HEK293T (cell line): Measurements from ENCODE around the gene PML.

Experiments used
- CTCF ChIA-PET: fragments of 350-600 bp; formaldehyde crosslinking; extraction: SDS; loops from one replicate; lab custom pipeline; 2021; ENCODE audit warnings: antibody characterized with exemption, inconsistent platforms; lab: Yijun Ruan, JAX
- POLR2A ChIA-PET: fragments of 350-600 bp; formaldehyde crosslinking; extraction: SDS; loops from one replicate; lab custom pipeline; 2020; ENCODE audit warnings: antibody characterized with exemption, inconsistent platforms; lab: Yijun Ruan, JAX
- DNase-seq: peaks from one replicate; pipeline ENCODE4 v3.0.0; 2012; ENCODE audit warnings: mixed read lengths; ENCODE audit errors: extremely low spot score
- ARNT ChIP-seq: fragments of 450-650 bp; IDR thresholded peaks from 2 replicates; pipeline ENCODE4 v1.6.1; 2017; ENCODE audit warnings: mild to moderate bottlenecking
- BHLHE40 ChIP-seq: fragments of 450-650 bp; IDR thresholded peaks from 2 replicates; pipeline ENCODE4 v1.6.1; 2016; ENCODE audit warnings: mild to moderate bottlenecking, moderate library complexity, borderline replicate concordance
- CTBP1 ChIP-seq: fragments of 450-650 bp; IDR thresholded peaks from 2 replicates; pipeline ENCODE4 v1.6.1; 2016; ENCODE audit warnings: borderline replicate concordance
- ELF4 ChIP-seq: fragments of 450-650 bp; IDR thresholded peaks from 2 replicates; pipeline ENCODE4 v1.6.1; 2017; ENCODE audit warnings: antibody characterized with exemption
- FOXA1 ChIP-seq: fragments of 450-650 bp; IDR thresholded peaks from 2 replicates; pipeline ENCODE4 v1.6.1; 2016; ENCODE audit warnings: mild to moderate bottlenecking
- FOXK2 ChIP-seq: fragments of 450-650 bp; IDR thresholded peaks from 2 replicates; pipeline ENCODE4 v1.6.1; 2016; ENCODE audit warnings: mild to moderate bottlenecking
- FOXM1 ChIP-seq: fragments of 450-650 bp; IDR thresholded peaks from 2 replicates; pipeline ENCODE4 v1.6.1; 2017; ENCODE audit warnings: mild to moderate bottlenecking, borderline replicate concordance
- HDGF ChIP-seq: fragments of 450-650 bp; IDR thresholded peaks from 2 replicates; pipeline ENCODE4 v1.6.1; 2017; ENCODE audit warnings: antibody characterized with exemption, borderline replicate concordance
- L3MBTL2 ChIP-seq: fragments of 450-650 bp; conservative IDR thresholded peaks from 2 replicates; pipeline ENCODE4 v1.6.1; 2016; ENCODE audit warnings: mild to moderate bottlenecking
- LEF1 ChIP-seq: fragments of 450-650 bp; IDR thresholded peaks from 2 replicates; pipeline ENCODE4 v1.6.1; 2017; ENCODE audit warnings: mild to moderate bottlenecking, borderline replicate concordance
- NFRKB ChIP-seq: fragments of 450-650 bp; IDR thresholded peaks from 2 replicates; pipeline ENCODE4 v1.6.1; 2016; ENCODE audit warnings: mild to moderate bottlenecking, moderate library complexity
- SP1 ChIP-seq: fragments of 450-650 bp; IDR thresholded peaks from 2 replicates; pipeline ENCODE4 v1.6.1; 2017
- SUZ12 ChIP-seq: fragments of 450-650 bp; IDR thresholded peaks from 2 replicates; pipeline ENCODE4 v1.6.1; 2016; ENCODE audit warnings: mild to moderate bottlenecking
- TARDBP ChIP-seq: fragments of 450-650 bp; IDR thresholded peaks from 2 replicates; pipeline ENCODE4 v1.6.1; 2016
- ZNF384 ChIP-seq: fragments of 450-650 bp; IDR thresholded peaks from 2 replicates; pipeline ENCODE4 v1.6.1; 2016
- TF ChIP-seq, protein P1 (sequence below): fragments of 450-650 bp; IDR thresholded peaks from 2 replicates; pipeline ENCODE4 v1.6.1; 2016

Gene PML

GRCh38 chr15:73987681-73988444, 6.7 kb upstream of the PML start:
- no peak for DNase-seq
- no peak for TF ChIP-seq ELF4
- TF ChIP-seq ZNF384 = no peak
- TF ChIP-seq SUZ12 = no peak
- TF ChIP-seq BHLHE40 = no peak
- TF ChIP-seq HDGF = no peak
- CTCF ChIA-PET = no interaction called here
- POLR2A ChIA-PET = no interaction called here

- ChIA-PET POLR2A (no interaction called here), CTCF (interaction anchor here (2.3 kb wide), 1 partner anchor 15 kb away, joined by 9 read pairs; no protein-coding TSS in a partner anchor)
- TF ChIP-seq FOXA1 = no peak
- no peak for TF ChIP-seq ARNT
- TF ChIP-seq CTBP1 = no peak
- no peak for TF ChIP-seq HDGF
- no peak for TF ChIP-seq TARDBP
- no peak for TF ChIP-seq LEF1
- no peak for TF ChIP-seq FOXM1
- no peak for TF ChIP-seq BHLHE40
- TF ChIP-seq, protein P1, sequence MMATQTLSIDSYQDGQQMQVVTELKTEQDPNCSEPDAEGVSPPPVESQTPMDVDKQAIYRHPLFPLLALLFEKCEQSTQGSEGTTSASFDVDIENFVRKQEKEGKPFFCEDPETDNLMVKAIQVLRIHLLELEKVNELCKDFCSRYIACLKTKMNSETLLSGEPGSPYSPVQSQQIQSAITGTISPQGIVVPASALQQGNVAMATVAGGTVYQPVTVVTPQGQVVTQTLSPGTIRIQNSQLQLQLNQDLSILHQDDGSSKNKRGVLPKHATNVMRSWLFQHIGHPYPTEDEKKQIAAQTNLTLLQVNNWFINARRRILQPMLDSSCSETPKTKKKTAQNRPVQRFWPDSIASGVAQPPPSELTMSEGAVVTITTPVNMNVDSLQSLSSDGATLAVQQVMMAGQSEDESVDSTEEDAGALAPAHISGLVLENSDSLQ = no peak
- no peak for TF ChIP-seq SP1
- TF ChIP-seq SUZ12 = no peak
- no peak for TF ChIP-seq ZNF384
- TF ChIP-seq FOXK2 = no peak
- no peak for TF ChIP-seq ELF4
- TF ChIP-seq L3MBTL2 = no peak
- TF ChIP-seq NFRKB = no peak
- no peak for DNase-seq
These were observed 6.0 kb upstream of the PML start for GRCh38 chr15:73988445-73988969.

DNA sequence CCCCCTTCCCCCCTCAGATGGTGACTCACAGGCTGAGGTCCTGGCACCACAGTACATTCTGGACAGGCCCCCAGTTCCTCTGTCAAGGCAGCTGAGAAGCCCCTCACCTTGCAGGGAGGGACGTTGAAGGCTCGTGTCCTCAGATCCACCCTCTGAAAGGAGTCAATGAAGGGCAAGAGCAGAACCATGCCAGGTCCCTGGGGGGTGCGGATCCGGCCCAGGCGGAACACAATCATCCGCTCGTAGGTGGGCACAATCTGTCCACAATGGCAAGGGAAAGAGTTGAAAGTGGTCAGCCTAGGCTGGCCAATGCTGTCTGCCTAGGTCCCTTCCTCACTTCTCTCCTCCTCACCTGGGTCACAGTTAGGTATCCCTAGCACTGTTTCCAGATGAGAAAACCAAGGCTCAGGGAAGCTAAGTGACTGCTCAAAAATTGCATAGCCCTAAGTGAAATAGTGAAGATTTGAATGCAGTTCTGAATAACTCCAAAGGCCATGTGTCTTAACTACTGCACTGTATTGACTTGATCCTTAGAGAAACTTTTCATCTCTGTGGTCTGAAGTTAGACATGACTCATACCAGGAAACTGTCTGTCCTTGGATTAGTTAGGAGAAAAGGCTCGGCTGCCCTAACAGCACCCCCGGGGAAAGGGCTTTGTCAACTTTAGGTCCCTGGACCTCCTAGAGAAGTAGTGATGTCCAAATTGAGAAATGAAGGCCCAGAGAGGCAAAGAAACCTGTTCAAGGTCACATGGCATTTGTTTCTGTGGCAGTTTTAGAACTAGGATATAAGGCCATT, 5.3 kb upstream of the PML start:
- ChIA-PET CTCF (interaction anchor here (2.3 kb wide), 1 partner anchor 16 kb away, joined by 9 read pairs; no protein-coding TSS in a partner anchor), POLR2A (no interaction called here)
- TF ChIP-seq NFRKB = no peak
- no peak for TF ChIP-seq ZNF384
- no peak for TF ChIP-seq ARNT
- no peak for TF ChIP-seq FOXM1
- TF ChIP-seq ELF4 = no peak
- no peak for TF ChIP-seq SUZ12
- TF ChIP-seq TARDBP = no peak
- no peak for TF ChIP-seq BHLHE40
- TF ChIP-seq, protein P1 = no peak
- TF ChIP-seq CTBP1 = no peak
- TF ChIP-seq FOXK2 = no peak
- TF ChIP-seq SP1 = no peak
- TF ChIP-seq LEF1 = no peak
- no peak for TF ChIP-seq FOXA1
- no peak for DNase-seq

DNA sequence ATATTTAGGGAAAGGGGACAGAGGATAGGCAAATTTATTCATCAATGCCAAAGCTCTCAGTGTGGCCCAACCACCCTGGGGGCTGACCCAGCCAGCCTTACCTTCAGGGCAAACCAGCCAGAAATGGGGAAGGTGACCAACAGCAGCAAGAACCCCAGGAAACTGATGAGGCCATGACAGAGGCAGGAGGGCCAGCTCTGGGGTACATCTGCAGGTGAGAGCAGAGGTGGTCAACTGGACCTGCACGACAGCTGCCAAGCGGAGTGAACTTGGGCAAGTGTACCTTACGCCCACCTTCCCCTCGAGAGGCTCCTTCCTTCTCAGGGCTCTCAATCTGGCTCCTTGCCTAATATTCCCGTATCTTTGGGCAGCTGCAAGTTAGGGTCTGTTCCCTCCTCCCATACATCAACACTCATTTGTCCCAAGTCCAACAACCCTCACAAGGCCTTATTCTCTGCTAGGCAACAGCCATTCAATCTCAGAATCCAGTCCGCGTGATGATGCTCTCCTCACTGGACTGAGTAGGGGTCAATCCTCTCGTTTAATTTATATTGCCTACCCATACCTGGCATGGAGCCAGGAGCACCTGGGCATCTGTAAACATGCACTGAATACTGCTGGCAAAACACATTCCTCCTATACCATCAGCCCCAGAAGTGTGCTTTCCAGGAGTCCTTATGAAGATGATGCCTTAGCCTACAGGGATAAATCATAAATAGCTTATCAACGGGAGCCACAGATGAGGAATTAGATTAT, 4.1 kb upstream of the PML start:
- POLR2A ChIA-PET = interaction anchor here (0.6 to 1.2 kb wide), 2 partner anchors 16 to 63 kb away, joined by 3 read pairs; no protein-coding TSS in a partner anchor
- TF ChIP-seq ZNF384 (no peak), HDGF (no peak), ARNT (no peak)
- DNase-seq = no peak
- CTCF ChIA-PET = interaction anchor here (2.3 kb wide), 1 partner anchor 17 kb away, joined by 9 read pairs; no protein-coding TSS in a partner anchor

DNA sequence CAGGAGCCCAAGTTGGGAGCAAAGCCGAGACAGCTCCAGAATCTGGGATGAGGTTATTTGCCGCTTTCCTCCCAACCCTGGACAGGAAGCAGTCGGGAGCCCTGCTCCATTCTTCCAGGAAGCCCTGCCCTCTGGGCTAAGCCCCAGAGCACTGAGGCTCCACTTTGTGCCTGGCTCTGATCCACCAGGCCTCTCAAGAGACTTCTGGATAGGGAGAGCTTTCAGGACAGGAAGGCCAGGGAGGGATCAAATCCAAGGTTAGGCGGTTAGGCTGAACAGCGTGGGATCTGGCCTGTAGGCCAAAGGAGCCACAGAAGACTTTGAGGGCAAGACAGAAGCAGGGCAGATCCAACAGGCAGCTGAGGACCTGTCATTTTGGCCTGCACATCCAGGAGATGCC, 3.3 kb upstream of the PML start:
- CTCF ChIA-PET = no interaction called here
- DNase-seq = no peak
- POLR2A ChIA-PET = interaction anchor here (0.6 to 1.2 kb wide), 3 partner anchors 15 to 64 kb away, joined by 3 read pairs; no protein-coding TSS in a partner anchor
- TF ChIP-seq HDGF (no peak), FOXK2 (no peak), ARNT (no peak), TARDBP (no peak), L3MBTL2 (no peak), NFRKB (no peak), LEF1 (no peak), FOXM1 (no peak), ZNF384 (no peak), SUZ12 (no peak), SP1 (no peak), ELF4 (no peak), BHLHE40 (no peak), FOXA1 (no peak), CTBP1 (no peak)
- TF ChIP-seq, protein P1 = no peak
